GM18526 (cell line): ENCODE data around the gene BACE2.

ENCODE experiments used
- POLR2A ChIP-seq: IDR thresholded peaks from 3 replicates; pipeline ENCODE4 v1.6.1; 2011; ENCODE audit not compliant: insufficient read length; ENCODE audit errors: extremely low read depth

Gene BACE2

GRCh38 chr21:41141031-41141457, 26.9 kb upstream of the BACE2 start:
- no peak for TF ChIP-seq POLR2A

GRCh38 chr21:41142051-41142795, 25.7 kb upstream of the BACE2 start:
- TF ChIP-seq POLR2A, result no peak

DNA sequence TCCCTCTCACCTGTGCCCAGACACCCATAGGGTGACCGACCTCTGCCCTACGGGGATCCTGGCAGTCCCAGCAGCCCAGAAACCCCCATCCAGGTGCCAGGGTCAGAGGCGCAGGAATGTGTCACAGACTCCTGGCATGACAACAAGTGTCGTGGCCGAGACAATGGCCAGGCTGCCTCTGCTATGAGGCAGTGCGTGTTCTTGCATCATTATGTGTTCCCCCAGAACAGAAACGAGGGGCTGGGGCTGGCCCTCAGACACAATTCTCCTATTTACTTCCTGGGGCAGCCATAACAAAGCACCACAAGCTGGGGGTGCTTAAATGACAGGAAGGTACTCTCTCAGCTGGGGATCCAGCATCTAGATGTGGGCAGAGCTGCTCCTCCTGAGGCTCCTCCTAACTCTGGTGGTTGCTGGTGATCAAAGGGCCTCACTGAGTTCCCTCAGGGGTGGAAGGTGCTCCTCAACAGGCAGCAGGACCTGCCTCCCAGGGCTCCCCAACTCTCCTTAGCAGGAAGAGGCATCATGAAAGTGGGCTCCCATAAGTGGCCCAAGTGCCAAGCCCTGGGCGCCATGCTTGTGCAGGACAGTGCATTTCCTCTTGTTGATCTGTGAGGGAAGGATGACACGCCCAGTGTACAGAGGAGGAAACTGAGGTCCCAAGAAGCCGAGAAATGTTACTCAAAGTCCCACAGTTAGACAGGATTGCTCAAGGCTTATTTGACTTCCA, 24.2 kb upstream of the BACE2 start:
- TF ChIP-seq POLR2A, result no peak

- TF ChIP-seq POLR2A, result no peak
Measured at GRCh38 chr21:41147096-41147978, 20.6 kb upstream of the BACE2 start.

DNA sequence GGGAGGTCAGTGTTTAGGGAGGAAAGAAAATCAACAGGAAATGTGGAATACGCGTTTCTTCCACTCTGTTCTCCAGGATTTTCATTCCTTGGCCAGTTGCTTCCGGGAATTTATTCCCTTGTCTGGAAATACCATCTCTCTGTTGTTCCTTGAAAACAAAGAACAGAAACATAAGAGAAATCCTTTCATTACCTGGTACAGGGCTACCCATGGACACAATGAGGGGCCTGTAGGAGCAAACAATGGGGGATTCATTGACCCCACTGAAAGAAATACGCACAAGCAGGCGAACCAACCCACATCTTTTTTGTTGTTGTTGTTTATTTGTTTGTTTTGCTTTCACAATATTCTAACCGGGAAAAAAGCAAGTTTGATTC, 20.0 kb upstream of the BACE2 start:
- TF ChIP-seq POLR2A, result no peak

GRCh38 chr21:41148798-41149197, 19.2 kb upstream of the BACE2 start:
- no peak for TF ChIP-seq POLR2A

- no peak for TF ChIP-seq POLR2A
Measured at GRCh38 chr21:41149199-41149598, 18.8 kb upstream of the BACE2 start.

GRCh38 chr21:41152147-41152546, 15.8 kb upstream of the BACE2 start:
- TF ChIP-seq POLR2A, result no peak

- TF ChIP-seq POLR2A, result no peak
Measured at GRCh38 chr21:41153443-41153842, 14.5 kb upstream of the BACE2 start.

DNA sequence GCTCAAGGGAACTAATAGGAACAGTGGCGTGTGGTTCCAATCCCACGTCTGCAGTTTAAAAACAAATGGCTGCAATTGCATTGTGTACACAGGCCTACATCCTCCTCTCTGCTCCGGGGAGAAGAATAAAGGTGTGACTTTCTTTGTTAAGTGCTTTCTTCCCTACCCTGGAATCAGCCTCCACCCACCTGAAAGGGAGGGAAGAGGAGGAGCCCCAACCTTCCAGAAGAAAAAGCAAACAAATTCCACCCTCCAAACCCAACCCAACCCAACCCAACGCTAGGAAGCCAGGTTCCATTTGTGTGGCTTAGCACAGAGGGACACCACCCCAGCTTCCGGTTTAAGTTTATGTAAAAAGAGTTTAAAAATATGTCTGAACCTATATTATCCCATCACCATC, 11.8 kb upstream of the BACE2 start:
- TF ChIP-seq POLR2A, result no peak

- TF ChIP-seq POLR2A, result no peak
Measured at GRCh38 chr21:41158026-41158425, 9.9 kb upstream of the BACE2 start.

- no peak for TF ChIP-seq POLR2A
Measured at GRCh38 chr21:41160036-41160435, 7.9 kb upstream of the BACE2 start.

- no peak for TF ChIP-seq POLR2A
Measured at GRCh38 chr21:41161428-41161827, 6.5 kb upstream of the BACE2 start.

DNA sequence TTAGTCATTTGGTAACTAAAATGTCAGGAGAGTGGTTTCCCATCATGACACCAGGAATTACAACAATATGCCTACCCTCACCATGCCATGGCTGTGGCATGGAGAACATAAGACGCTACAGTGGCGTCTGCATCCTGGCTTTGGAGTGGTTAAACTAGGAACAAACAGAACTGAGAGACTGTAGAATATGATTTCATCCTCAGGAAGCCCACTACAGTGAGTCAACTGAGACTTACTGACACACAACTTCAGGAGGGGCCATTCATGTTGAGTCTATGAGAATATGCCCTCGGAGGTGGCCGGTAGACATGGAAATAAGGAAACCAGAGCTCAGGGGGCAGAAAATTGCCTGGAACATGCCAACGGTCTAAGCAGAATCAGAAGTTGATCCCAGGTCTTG, 5.9 kb upstream of the BACE2 start:
- no peak for TF ChIP-seq POLR2A

GRCh38 chr21:41163091-41163490, 4.9 kb upstream of the BACE2 start:
- no peak for TF ChIP-seq POLR2A

DNA sequence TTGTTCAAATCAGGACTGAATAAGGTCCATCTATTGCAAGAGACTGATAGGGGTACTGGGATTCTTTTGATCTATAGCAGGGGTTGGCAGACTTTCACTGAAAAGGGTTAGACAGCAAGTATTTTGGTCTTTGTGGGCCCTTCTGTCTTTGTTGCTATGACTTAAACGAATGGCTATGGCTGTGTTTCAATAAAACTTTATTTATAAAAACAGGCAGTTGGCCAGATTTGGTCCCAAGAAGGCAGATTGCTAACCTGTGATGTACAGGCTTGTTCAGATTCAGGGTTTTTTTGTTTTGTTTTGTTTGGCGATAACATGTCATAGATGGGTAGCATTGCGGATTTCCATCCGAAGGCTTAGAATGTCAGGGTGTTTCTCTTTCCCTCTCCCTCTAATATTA, 3.9 kb upstream of the BACE2 start:
- TF ChIP-seq POLR2A, result no peak
